ENCODE results near the gene KCNQ1. TPM values are rescaled to one million over a fixed set of nuclear protein-coding genes. Genes with fewer than 3 reads are reported as not detected.

Gene KCNQ1
- total RNA-seq, 1 experiment from 2014 or later = 1.0 TPM

GRCh38 chr11:2831781-2832532, 387.1 kb downstream of the KCNQ1 start:
- intact Hi-C loops (cut with micrococcal nuclease; ENCODE audit: unreplicated experiment) = no loop called here
- peaks cover 10% of the 10 kb centered on the region; the same call in 1 of the 2 replicates for H3K9me3 ChIP-seq
- peaks cover 2% of the 10 kb centered on the region for H3K4me1 ChIP-seq
- no peak for DNase-seq
- ChIA-PET CTCF (no interaction called here), POLR2A (no interaction called here)
- H3K27me3 ChIP-seq (replicated peaks; ENCODE audit: control insufficient read depth, insufficient read depth, low read length) = no peaks in the 10 kb centered on the region
- H3K27ac Mint-ChIP-seq (ENCODE audit: unreplicated experiment) = no peak overlapping the region
- no peaks in the 10 kb centered on the region for H3K36me3 ChIP-seq (ENCODE audit: control insufficient read depth, insufficient read depth, low read length)
- TF ChIP-seq, protein P1, sequence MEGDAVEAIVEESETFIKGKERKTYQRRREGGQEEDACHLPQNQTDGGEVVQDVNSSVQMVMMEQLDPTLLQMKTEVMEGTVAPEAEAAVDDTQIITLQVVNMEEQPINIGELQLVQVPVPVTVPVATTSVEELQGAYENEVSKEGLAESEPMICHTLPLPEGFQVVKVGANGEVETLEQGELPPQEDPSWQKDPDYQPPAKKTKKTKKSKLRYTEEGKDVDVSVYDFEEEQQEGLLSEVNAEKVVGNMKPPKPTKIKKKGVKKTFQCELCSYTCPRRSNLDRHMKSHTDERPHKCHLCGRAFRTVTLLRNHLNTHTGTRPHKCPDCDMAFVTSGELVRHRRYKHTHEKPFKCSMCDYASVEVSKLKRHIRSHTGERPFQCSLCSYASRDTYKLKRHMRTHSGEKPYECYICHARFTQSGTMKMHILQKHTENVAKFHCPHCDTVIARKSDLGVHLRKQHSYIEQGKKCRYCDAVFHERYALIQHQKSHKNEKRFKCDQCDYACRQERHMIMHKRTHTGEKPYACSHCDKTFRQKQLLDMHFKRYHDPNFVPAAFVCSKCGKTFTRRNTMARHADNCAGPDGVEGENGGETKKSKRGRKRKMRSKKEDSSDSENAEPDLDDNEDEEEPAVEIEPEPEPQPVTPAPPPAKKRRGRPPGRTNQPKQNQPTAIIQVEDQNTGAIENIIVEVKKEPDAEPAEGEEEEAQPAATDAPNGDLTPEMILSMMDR (IDR thresholded peaks at IDR 0.05; ENCODE audit: insufficient read depth in 1 of 2, low read depth in 1 of 2, low read length in 1 of 2, severe bottlenecking in 1 of 2, unreplicated experiment in 1 of 2) = no peak
- H3K36me3 Mint-ChIP-seq (ENCODE audit: insufficient read depth, unreplicated experiment) = no peaks in the 10 kb centered on the region
- no peak overlapping the region for H3K4me3 Mint-ChIP-seq (ENCODE audit: unreplicated experiment)
- BruUV-seq (replicated peaks) = no TSS peak
- H3K4me3 ChIP-seq (ENCODE audit: low read depth, low read length) = no peak overlapping the region
- peaks cover 25% of the 10 kb centered on the region for H3K9me3 Mint-ChIP-seq (ENCODE audit: unreplicated experiment)
- no peaks in the 10 kb centered on the region for H3K4me1 Mint-ChIP-seq (ENCODE audit: low read depth, unreplicated experiment)
- no peaks in the 10 kb centered on the region for H3K27me3 Mint-ChIP-seq (ENCODE audit: insufficient read depth, unreplicated experiment)

DNA sequence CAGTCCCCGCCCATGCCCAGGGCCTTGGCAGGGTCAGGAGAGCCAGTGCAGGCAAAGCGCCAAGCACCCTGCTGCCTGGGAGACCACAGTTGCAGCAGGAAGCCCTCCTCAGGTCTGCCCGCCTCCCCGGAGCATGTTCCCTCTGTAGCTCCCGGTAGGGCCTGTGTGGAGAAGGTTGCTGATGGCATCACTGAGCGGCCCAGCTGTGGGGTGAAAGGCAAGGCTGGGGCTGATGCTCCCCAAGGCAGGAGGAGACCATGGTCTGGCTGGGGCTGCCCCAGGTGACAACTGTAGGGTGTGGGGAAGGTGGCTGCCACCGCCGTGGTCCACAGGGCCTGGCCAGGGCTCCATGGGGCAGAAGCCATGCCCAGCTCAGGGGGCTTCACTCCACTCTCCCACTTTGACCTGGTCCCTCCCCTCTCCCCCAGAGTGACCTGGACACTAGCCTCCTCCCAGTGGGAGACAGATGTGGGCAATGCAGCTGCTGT, 387.8 kb downstream of the KCNQ1 start:
- POLR2A ChIA-PET = no interaction called here
- H3K36me3 Mint-ChIP-seq (ENCODE audit: insufficient read depth, unreplicated experiment) = no peaks in the 10 kb centered on the region
- Histone ChIP-seq H3K27me3 (replicated peaks; ENCODE audit: control insufficient read depth, insufficient read depth, low read length) (no peaks in the 10 kb centered on the region), H3K36me3 (ENCODE audit: control insufficient read depth, insufficient read depth, low read length) (no peaks in the 10 kb centered on the region), H3K9me3 (peaks cover 10% of the 10 kb centered on the region; the same call in 1 of the 2 replicates), H3K4me1 (peaks cover 9% of the 10 kb centered on the region), H3K4me3 (ENCODE audit: low read depth, low read length) (no peak overlapping the region)
- no peaks in the 10 kb centered on the region for H3K27me3 Mint-ChIP-seq (ENCODE audit: insufficient read depth, unreplicated experiment)
- peaks cover 25% of the 10 kb centered on the region for H3K9me3 Mint-ChIP-seq (ENCODE audit: unreplicated experiment)
- BruUV-seq (replicated peaks) = no TSS peak
- H3K27ac Mint-ChIP-seq (ENCODE audit: unreplicated experiment) = no peak overlapping the region
- no peaks in the 10 kb centered on the region for H3K4me1 Mint-ChIP-seq (ENCODE audit: low read depth, unreplicated experiment)
- no peak for DNase-seq
- TF ChIP-seq, protein P1 (IDR thresholded peaks at IDR 0.05; ENCODE audit: insufficient read depth in 1 of 2, low read depth in 1 of 2, low read length in 1 of 2, severe bottlenecking in 1 of 2, unreplicated experiment in 1 of 2) = no peak
- intact Hi-C loops (cut with micrococcal nuclease; ENCODE audit: unreplicated experiment) = no loop called here
- H3K4me3 Mint-ChIP-seq (ENCODE audit: unreplicated experiment) = no peak overlapping the region
- CTCF ChIA-PET = no interaction called here

DNA sequence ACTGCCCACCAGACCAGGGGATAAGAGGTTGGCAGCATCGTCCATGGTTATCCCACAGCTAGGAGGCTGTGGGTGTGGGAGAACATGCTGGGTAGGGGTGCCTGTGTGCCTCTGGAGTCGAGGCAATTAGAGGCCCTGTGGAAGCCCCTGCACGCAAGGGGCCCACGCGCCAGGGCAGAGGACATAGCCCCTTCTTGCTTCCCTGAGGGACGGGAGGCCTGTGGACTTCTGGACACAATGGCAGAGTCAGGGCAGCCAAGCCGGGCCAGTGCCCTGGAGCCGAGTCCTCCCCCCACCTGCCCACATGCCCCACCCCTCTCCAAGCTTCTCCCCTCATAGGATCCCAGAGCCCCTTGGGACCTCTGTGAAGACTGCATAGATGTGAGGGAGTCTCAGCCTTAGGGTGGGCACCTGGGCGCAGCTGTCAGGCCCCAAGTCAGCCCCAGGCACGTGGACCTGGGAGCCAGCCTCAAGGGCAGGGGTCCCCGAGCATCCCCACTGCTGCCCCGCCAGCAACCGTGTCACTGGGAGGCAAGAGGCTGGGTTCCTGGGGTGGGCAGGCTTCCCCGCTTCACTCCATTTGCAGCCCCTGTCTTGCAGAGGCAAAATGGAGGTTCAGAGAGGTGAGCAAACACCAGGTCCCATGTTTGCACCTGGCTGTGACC, 388.4 kb downstream of the KCNQ1 start:
- H3K4me1 ChIP-seq = peaks cover 15% of the 10 kb centered on the region
- POLR2A ChIA-PET = no interaction called here
- no TSS peak for BruUV-seq (replicated peaks)
- CTCF ChIA-PET = no interaction called here
- peaks cover 4% of the 10 kb centered on the region for H3K4me1 Mint-ChIP-seq (ENCODE audit: low read depth, unreplicated experiment)
- peaks cover 18% of the 10 kb centered on the region for H3K9me3 Mint-ChIP-seq (ENCODE audit: unreplicated experiment)
- intact Hi-C loops (cut with micrococcal nuclease; ENCODE audit: unreplicated experiment) = no loop called here
- H3K4me3 Mint-ChIP-seq (ENCODE audit: unreplicated experiment) = no peak overlapping the region
- no peaks in the 10 kb centered on the region for H3K36me3 ChIP-seq (ENCODE audit: control insufficient read depth, insufficient read depth, low read length)
- H3K27me3 ChIP-seq (replicated peaks; ENCODE audit: control insufficient read depth, insufficient read depth, low read length) = no peaks in the 10 kb centered on the region
- H3K36me3 Mint-ChIP-seq (ENCODE audit: insufficient read depth, unreplicated experiment) = no peaks in the 10 kb centered on the region
- TF ChIP-seq, protein P1 (IDR thresholded peaks at IDR 0.05; ENCODE audit: insufficient read depth in 1 of 2, low read depth in 1 of 2, low read length in 1 of 2, severe bottlenecking in 1 of 2, unreplicated experiment in 1 of 2) = no peak
- H3K27ac Mint-ChIP-seq (ENCODE audit: unreplicated experiment) = no peak overlapping the region
- DNase-seq = no peak
- H3K27me3 Mint-ChIP-seq (ENCODE audit: insufficient read depth, unreplicated experiment) = no peaks in the 10 kb centered on the region
- no peak overlapping the region for H3K4me3 ChIP-seq (ENCODE audit: low read depth, low read length)
- peaks cover 10% of the 10 kb centered on the region; the same call in 1 of the 2 replicates for H3K9me3 ChIP-seq

Measured in Caco-2 (cell line).